ENCODE data around the gene DNPH1. TPM values are rescaled to one million over a fixed set of nuclear protein-coding genes. Genes with fewer than 3 reads are reported as not detected.

Gene DNPH1
- total and polyA plus RNA-seq, 10 of the 15 experiments (the other 5 are each of a cell fraction or from before 2014, with no cell fraction given), result 7.0 to 136 (median 67.7) TPM

GRCh38 chr6:43180985-43181384 is 48.3 kb downstream of the DNPH1 start:
- DNase-seq (ENCODE audit: low read depth, low spot score), result no peak
- FAIRE-seq, result peak; percentile 27
- Histone ChIP-seq H3K27ac (ENCODE audit: control insufficient read depth, insufficient read depth) (peak overlapping the region; percentile 59; the same call in 1 of the 2 replicates), H3K4me2 (ENCODE audit: control insufficient read depth, insufficient read depth) (no peak overlapping the region), H3K9me3 (replicated peaks; ENCODE audit: control insufficient read depth, insufficient read depth, low read length) (no peaks in the 10 kb centered on the region), H3K27me3 (replicated peaks in 1 of 2; ENCODE audit: control insufficient read depth in 2 of 2, insufficient read depth in 2 of 2, low read length in 1 of 2) (no peaks in the 10 kb centered on the region), H4K20me1 (ENCODE audit: control insufficient read depth, insufficient read depth) (no peaks in the 10 kb centered on the region), H3K79me2 (ENCODE audit: control insufficient read depth, insufficient read depth, low read length) (peaks cover 14% of the 10 kb centered on the region), H3K9ac (ENCODE audit: control insufficient read depth, insufficient read depth, low read length) (no peak overlapping the region), H3K4me3 (no peak overlapping the region), H3K36me3 (ENCODE audit: control insufficient read depth in 2 of 2, insufficient read depth in 2 of 2, low read length in 1 of 2) (peaks cover 26% of the 10 kb centered on the region in 2 experiments), H2AFZ (ENCODE audit: control insufficient read depth, low read depth, low read length) (no peak overlapping the region), H3K4me1 (ENCODE audit: control insufficient read depth, insufficient read depth, low read length) (peaks cover 17% of the 10 kb centered on the region)
- in situ Hi-C loops (cut with MboI) (no loop called here), intact Hi-C loops (cut with micrococcal nuclease; ENCODE audit: unreplicated experiment) (no loop called here)
- no peak for TF ChIP-seq KLF5 (IDR thresholded peaks at IDR 0.05; ENCODE audit: partially characterized antibody)
- peak; percentile 49; the same call in 1 of the 2 replicates for TF ChIP-seq POLR2A (IDR thresholded peaks at IDR 0.05; ENCODE audit: low read depth, low read length)
- TF ChIP-seq POLR2AphosphoS5 (IDR thresholded peaks at IDR 0.05; ENCODE audit: low read length), result peak; percentile 72; the same call in 1 of the 2 replicates
- no peak for TF ChIP-seq SPI1 (IDR thresholded peaks at IDR 0.05; ENCODE audit: borderline replicate concordance, insufficient read depth, low read depth, low read length)
- ChIA-PET POLR2A (no interaction called here), RAD21 (ENCODE audit: unreplicated experiment) (no interaction called here), CTCF (no interaction called here), SMC1A (ENCODE audit: uncharacterized antibody, unreplicated experiment) (no interaction called here)
- BruUV-seq (replicated peaks), result no TSS peak
- no peak for ATAC-seq
- WGBS (ENCODE audit: insufficient coverage, insufficient replicate concordance, low lambda C conversion rate, missing lambda C conversion rate), result 62% methylated on average over 5 of the region's 5 CpGs

- Histone ChIP-seq H3K27me3 (replicated peaks in 1 of 2; ENCODE audit: control insufficient read depth in 2 of 2, insufficient read depth in 2 of 2, low read length in 1 of 2) (no peaks in the 10 kb centered on the region), H3K36me3 (ENCODE audit: control insufficient read depth in 2 of 2, insufficient read depth in 2 of 2, low read length in 1 of 2) (peaks cover 33 to 35% of the 10 kb centered on the region in 2 experiments), H3K4me1 (ENCODE audit: control insufficient read depth, insufficient read depth, low read length) (peaks cover 26% of the 10 kb centered on the region), H3K4me3 (no peak overlapping the region), H4K20me1 (ENCODE audit: control insufficient read depth, insufficient read depth) (peaks cover 2% of the 10 kb centered on the region; the same call in 1 of the 2 replicates), H3K4me2 (ENCODE audit: control insufficient read depth, insufficient read depth) (no peak overlapping the region), H3K79me2 (ENCODE audit: control insufficient read depth, insufficient read depth, low read length) (peaks cover 23% of the 10 kb centered on the region), H3K9ac (ENCODE audit: control insufficient read depth, insufficient read depth, low read length) (no peak overlapping the region), H3K9me3 (replicated peaks; ENCODE audit: control insufficient read depth, insufficient read depth, low read length) (no peaks in the 10 kb centered on the region), H3K27ac (ENCODE audit: control insufficient read depth, insufficient read depth) (no peak overlapping the region), H2AFZ (ENCODE audit: control insufficient read depth, low read depth, low read length) (no peak overlapping the region)
- SMC1A ChIA-PET (ENCODE audit: uncharacterized antibody, unreplicated experiment), result interaction anchor here (0.7 kb wide), 1 partner anchor 240 kb away, joined by 3 read pairs; no protein-coding TSS in a partner anchor
- TF ChIP-seq SIX5 (IDR thresholded peaks at IDR 0.05; ENCODE audit: low read depth, low read length, severe bottlenecking) (no peak), CHD2 (IDR thresholded peaks at IDR 0.05; ENCODE audit: borderline replicate concordance, low read depth, low read length) (no peak), SP1 (IDR thresholded peaks at IDR 0.05; ENCODE audit: low read depth, low read length) (no peak), HDAC6 (IDR thresholded peaks at IDR 0.05; ENCODE audit: unreplicated experiment) (no peak), PML (IDR thresholded peaks at IDR 0.05; ENCODE audit: low read length) (no peak), POLR2A (IDR thresholded peaks at IDR 0.05; ENCODE audit: low read depth, low read length) (peak; percentile 44; the same call in 1 of the 2 replicates), DPF2 (IDR thresholded peaks at IDR 0.05) (no peak), ZNF207 (IDR thresholded peaks at IDR 0.05; ENCODE audit: borderline replicate concordance) (no peak), USF2 (IDR thresholded peaks at IDR 0.05; ENCODE audit: borderline replicate concordance, low read depth, low read length) (no peak)
- intact Hi-C loops (cut with micrococcal nuclease; ENCODE audit: unreplicated experiment), result no loop called here
- ATAC-seq (no peak), DNase-seq (ENCODE audit: low read depth, low spot score) (no peak), FAIRE-seq (no peak)
- POLR2A ChIA-PET, result interaction anchor here (0.6 kb wide), 1 partner anchor 83 kb away, joined by 3 read pairs; no protein-coding TSS in a partner anchor
- in situ Hi-C loops (cut with MboI), result no loop called here
- RAD21 ChIA-PET (ENCODE audit: unreplicated experiment), result interaction anchor here (0.6 kb wide), 1 partner anchor 10 kb away, joined by 4 read pairs; no protein-coding TSS in a partner anchor
- CTCF ChIA-PET, result interaction anchor here (0.7 kb wide), 1 partner anchor 55 kb away, joined by 3 read pairs; no protein-coding TSS in a partner anchor
- BruUV-seq (replicated peaks), result no TSS peak
- WGBS (ENCODE audit: insufficient coverage, insufficient replicate concordance, low lambda C conversion rate, missing lambda C conversion rate), result 68% methylated on average over 7 of the region's 7 CpGs
Measured at GRCh38 chr6:43180058-43180457, 49.2 kb downstream of the DNPH1 start.
